ENCODE measurements around the gene PRKN.

DNA sequence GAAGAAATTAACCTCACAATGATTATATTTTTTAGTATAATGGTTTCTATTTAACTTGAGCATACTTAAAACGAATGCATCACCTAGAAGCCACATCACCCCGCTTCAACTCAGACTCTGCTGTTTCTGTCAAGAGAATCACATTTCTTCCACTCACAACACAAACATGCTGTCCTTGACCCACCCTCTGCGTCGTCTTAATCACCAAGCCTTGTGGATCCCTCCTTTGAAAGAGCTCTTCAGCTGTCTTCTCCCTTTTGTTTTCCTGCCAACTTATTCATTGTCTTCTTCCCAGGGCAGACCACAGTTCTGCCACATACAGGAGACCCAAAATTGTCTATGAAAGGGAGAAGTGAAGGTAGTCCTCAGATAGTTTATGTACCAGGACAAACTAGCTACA is 858.1 kb downstream of the PRKN start:
- TF ChIP-seq, protein P1, sequence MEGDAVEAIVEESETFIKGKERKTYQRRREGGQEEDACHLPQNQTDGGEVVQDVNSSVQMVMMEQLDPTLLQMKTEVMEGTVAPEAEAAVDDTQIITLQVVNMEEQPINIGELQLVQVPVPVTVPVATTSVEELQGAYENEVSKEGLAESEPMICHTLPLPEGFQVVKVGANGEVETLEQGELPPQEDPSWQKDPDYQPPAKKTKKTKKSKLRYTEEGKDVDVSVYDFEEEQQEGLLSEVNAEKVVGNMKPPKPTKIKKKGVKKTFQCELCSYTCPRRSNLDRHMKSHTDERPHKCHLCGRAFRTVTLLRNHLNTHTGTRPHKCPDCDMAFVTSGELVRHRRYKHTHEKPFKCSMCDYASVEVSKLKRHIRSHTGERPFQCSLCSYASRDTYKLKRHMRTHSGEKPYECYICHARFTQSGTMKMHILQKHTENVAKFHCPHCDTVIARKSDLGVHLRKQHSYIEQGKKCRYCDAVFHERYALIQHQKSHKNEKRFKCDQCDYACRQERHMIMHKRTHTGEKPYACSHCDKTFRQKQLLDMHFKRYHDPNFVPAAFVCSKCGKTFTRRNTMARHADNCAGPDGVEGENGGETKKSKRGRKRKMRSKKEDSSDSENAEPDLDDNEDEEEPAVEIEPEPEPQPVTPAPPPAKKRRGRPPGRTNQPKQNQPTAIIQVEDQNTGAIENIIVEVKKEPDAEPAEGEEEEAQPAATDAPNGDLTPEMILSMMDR (IDR thresholded peaks at IDR 0.05), result no peak
- TF ChIP-seq EZH2 (IDR thresholded peaks at IDR 0.05) (no peak), EZH2phosphoT487 (IDR thresholded peaks at IDR 0.05) (no peak)

Measured in neural progenitor cell (in vitro differentiated cells).